WTC11 (cell line): Measurements from ENCODE around the gene GNAI3. TPM values are rescaled to one million over a fixed set of nuclear protein-coding genes. Genes with fewer than 3 reads are reported as not detected.

Source experiments
- ATAC-seq: fragments of 200-7000 bp; cut with Tn5 transposase; 2 replicates; pipeline ENCODE4 v1.10.0; 2021; ENCODE audit warnings: mild to moderate bottlenecking, moderate library complexity
- CTCF ChIA-PET: fragments of 300-600 bp; sonication (Branson Sonifier 250); formaldehyde crosslinking; loops from one replicate; lab custom pipeline; 2021; ENCODE audit warnings: antibody characterized with exemption; lab: Charles Lee
- POLR2A ChIA-PET: fragments of 350-600 bp; sonication (Branson Sonifier 250); formaldehyde crosslinking; loops from one replicate; lab custom pipeline; 2021; ENCODE audit warnings: antibody characterized with exemption; lab: Charles Lee
- DNase-seq: peaks from one replicate; pipeline ENCODE4 v3.0.0; 2021; ENCODE audit warnings: low spot score
- H3K27ac Mint-ChIP-seq: 2 replicates; pipeline ENCODE4 v1.8.0; 2021; ENCODE audit warnings: mixed read lengths
- H3K27me3 Mint-ChIP-seq: 2 replicates; pipeline ENCODE4 v1.8.0; 2021; ENCODE audit warnings: low read depth, mild to moderate bottlenecking, moderate library complexity, mixed read lengths
- H3K36me3 Mint-ChIP-seq: 2 replicates; pipeline ENCODE4 v1.8.0; 2021; ENCODE audit warnings: mixed read lengths
- H3K4me1 Mint-ChIP-seq: 2 replicates; pipeline ENCODE4 v1.8.0; 2022; ENCODE audit warnings: mixed read lengths
- H3K4me3 Mint-ChIP-seq: 2 replicates; pipeline ENCODE4 v1.8.0; 2021; ENCODE audit warnings: mild to moderate bottlenecking, moderate library complexity, mixed read lengths
- H3K9me3 Mint-ChIP-seq: 2 replicates; pipeline ENCODE4 v1.8.0; 2021; ENCODE audit warnings: mixed read lengths
- FOXK1 ChIP-seq: sonication (generic); formaldehyde crosslinking; IDR thresholded peaks from 2 replicates; pipeline ENCODE4 v1.8.0; 2022; ENCODE audit warnings: mild to moderate bottlenecking, moderate library complexity, missing genetic modification reagents
- FOXP1 ChIP-seq: sonication (generic); formaldehyde crosslinking; IDR thresholded peaks from 2 replicates; pipeline ENCODE4 v1.8.0; 2022; ENCODE audit warnings: missing genetic modification reagents, mild to moderate bottlenecking, moderate library complexity, borderline replicate concordance
- GRHL2 ChIP-seq: fragments of 250-450 bp; sonication (Bioruptor Pico); IDR thresholded peaks from 2 replicates; pipeline ENCODE4 v1.8.0; 2022; ENCODE audit warnings: mild to moderate bottlenecking, moderate library complexity; ENCODE audit not compliant: insufficient replicate concordance, severe bottlenecking
- HMGA2 ChIP-seq: fragments of 250-450 bp; sonication (Bioruptor Pico); IDR thresholded peaks from 2 replicates; pipeline ENCODE4 v1.4.0; 2021; ENCODE audit warnings: mild to moderate bottlenecking, moderate library complexity
- JUN ChIP-seq: sonication (generic); formaldehyde crosslinking; IDR thresholded peaks from 2 replicates; pipeline ENCODE4 v1.8.0; 2023; ENCODE audit warnings: mild to moderate bottlenecking, missing genetic modification reagents
- MYBL2 ChIP-seq: sonication (generic); formaldehyde crosslinking; IDR thresholded peaks from 2 replicates; pipeline ENCODE4 v1.8.1; 2023; ENCODE audit warnings: mild to moderate bottlenecking, moderate library complexity, missing genetic modification reagents
- NR1H2 ChIP-seq: sonication (generic); formaldehyde crosslinking; IDR thresholded peaks from 2 replicates; pipeline ENCODE4 v1.9.0; 2021; ENCODE audit warnings: mild to moderate bottlenecking, moderate library complexity, missing genetic modification reagents
- OVOL2 ChIP-seq: fragments of 250-450 bp; sonication (Bioruptor Pico); IDR thresholded peaks from 2 replicates; pipeline ENCODE4 v1.9.0; 2021; ENCODE audit warnings: mild to moderate bottlenecking, borderline replicate concordance
- ZNF219 ChIP-seq: sonication (generic); formaldehyde crosslinking; IDR thresholded peaks from 2 replicates; pipeline ENCODE4 v1.8.0; 2023; ENCODE audit warnings: missing genetic modification reagents, mild to moderate bottlenecking, borderline replicate concordance
- ZNF671 ChIP-seq: fragments of 250-450 bp; sonication (Bioruptor Pico); IDR thresholded peaks from 2 replicates; pipeline ENCODE4 v1.8.0; 2021; ENCODE audit warnings: mild to moderate bottlenecking
- total RNA-seq: library from RNA; stranded (reverse); gene quantifications from 3 replicates; pipeline ENCODE4 v1.2.3, GENCODE V29; 2021
- TF ChIP-seq, protein P1 (sequence below): fragments of 250-450 bp; sonication (Bioruptor Pico); conservative IDR thresholded peaks from 2 replicates; pipeline ENCODE4 v1.9.0; 2021; ENCODE audit warnings: mild to moderate bottlenecking
- TF ChIP-seq, protein P2 (sequence below): sonication (generic); formaldehyde crosslinking; IDR thresholded peaks from 2 replicates; pipeline ENCODE4 v1.8.1; 2022; ENCODE audit warnings: mild to moderate bottlenecking, missing genetic modification reagents, moderate library complexity, borderline replicate concordance
- TF ChIP-seq, protein P3 (sequence below): sonication (generic); formaldehyde crosslinking; IDR thresholded peaks from 2 replicates; pipeline ENCODE4 v1.8.1; 2022; ENCODE audit warnings: missing genetic modification reagents, borderline replicate concordance
- TF ChIP-seq, protein P4 (sequence below): sonication (generic); formaldehyde crosslinking; IDR thresholded peaks from 2 replicates; pipeline ENCODE4 v1.8.1; 2022; ENCODE audit warnings: low read depth, mild to moderate bottlenecking, moderate library complexity, missing genetic modification reagents, borderline replicate concordance
- TF ChIP-seq, protein P5 (sequence below): sonication (generic); formaldehyde crosslinking; IDR thresholded peaks from 2 replicates; pipeline ENCODE4 v1.8.1; 2023; ENCODE audit warnings: mild to moderate bottlenecking, missing genetic modification reagents, moderate library complexity
- TF ChIP-seq, protein P6 (sequence below): sonication (generic); formaldehyde crosslinking; IDR thresholded peaks from 2 replicates; pipeline ENCODE4 v1.8.1; 2022; ENCODE audit warnings: mild to moderate bottlenecking, moderate library complexity, missing genetic modification reagents
- TF ChIP-seq, protein P7 (sequence below): sonication (generic); formaldehyde crosslinking; IDR thresholded peaks from 2 replicates; pipeline ENCODE4 v1.8.0; 2023; ENCODE audit warnings: mild to moderate bottlenecking, missing genetic modification reagents

The GNAI3 gene
- total RNA-seq, 1 experiment from 2014 or later = 7.2 TPM

DNA sequence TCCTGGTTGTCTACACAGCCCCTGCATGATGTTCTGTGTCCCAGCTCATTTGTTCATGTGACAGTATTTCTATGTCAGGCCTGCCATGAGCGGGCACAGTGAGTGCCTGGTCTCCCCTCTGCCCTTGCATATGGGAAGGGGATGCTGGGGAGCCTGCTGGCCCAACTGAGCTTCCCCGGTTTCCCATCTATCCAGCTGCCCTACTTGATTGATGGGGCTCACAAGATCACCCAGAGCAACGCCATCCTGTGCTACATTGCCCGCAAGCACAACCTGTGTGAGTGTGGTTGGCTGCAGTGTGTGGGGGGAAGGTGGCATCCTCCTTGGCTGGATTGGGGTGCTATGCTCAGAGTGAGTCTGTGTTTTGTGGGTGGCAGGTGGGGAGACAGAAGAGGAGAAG is 109.0 kb downstream of the GNAI3 start (continued):
- TF ChIP-seq, protein P1, sequence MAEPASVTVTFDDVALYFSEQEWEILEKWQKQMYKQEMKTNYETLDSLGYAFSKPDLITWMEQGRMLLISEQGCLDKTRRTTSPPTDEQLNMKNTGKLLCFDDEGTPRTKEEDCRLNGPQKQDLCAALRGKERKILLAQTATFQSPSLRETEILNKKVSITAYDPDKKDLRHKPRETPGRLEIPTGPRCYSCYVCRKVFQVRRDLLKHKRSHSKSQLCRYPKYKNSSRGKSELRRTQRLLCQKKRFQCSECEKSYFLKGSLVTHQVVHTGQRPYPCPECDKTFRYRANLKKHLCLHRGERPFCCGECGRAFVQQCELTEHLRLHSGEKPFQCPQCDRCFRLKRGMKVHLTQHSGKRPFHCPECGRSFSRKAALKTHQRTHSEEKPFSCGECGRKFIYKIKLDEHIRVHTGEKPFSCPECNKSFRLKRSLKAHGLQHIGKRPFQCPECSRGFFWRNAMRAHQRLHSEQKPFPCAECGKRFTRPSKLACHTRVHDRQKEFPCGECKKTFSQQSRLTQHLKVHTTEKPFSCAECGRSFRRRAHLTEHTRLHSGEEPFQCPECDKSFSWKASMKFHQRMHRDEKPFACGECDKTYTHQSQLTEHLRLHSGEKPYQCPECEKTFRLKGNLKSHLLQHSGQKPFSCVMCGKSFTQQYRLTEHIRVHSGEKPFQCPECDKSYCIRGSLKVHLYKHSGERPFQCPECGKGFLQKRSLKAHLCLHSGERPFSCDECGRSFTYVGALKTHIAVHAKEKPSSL (CRISPR knock-in tag) = no peak
- TF ChIP-seq FOXK1 (CRISPR knock-in tag) = no peak
- no peak for TF ChIP-seq OVOL2 (CRISPR knock-in tag)
- TF ChIP-seq, all 79 proteins: peak for 0

DNA sequence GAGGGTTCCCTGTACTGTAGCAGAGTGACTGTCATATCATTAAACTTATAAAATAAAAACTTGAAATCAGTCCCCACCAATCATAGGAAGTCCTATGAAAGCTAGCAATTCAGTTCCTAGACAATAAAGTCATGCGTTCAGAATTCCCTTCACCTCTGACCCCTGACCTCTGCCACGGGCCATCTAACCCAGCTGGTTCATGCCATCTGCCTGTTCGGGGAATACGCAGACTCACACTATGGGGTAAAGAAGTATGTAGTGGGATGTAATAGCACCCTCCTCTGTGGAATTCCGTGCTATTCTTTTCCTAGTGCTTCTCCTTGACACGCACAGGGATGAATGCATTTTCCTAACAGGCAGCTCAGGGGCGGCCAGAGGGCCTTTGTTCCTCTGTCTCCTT is 109.6 kb downstream of the GNAI3 start:
- no peaks in the 10 kb centered on the region for H3K36me3 Mint-ChIP-seq
- peaks cover 12% of the 10 kb centered on the region for H3K4me1 Mint-ChIP-seq
- ATAC-seq (no peak), DNase-seq (no peak)
- no peaks in the 10 kb centered on the region for H3K9me3 Mint-ChIP-seq
- ChIA-PET CTCF (interaction anchor here (1.0 to 4.3 kb wide), 3 partner anchors 18 to 119 kb away, joined by 3 to 19 read pairs (median 6); no protein-coding TSS in a partner anchor), POLR2A (no interaction called here)
- no peak overlapping the region for H3K4me3 Mint-ChIP-seq
- no peak for TF ChIP-seq FOXP1
- no peak for TF ChIP-seq ZNF671 (CRISPR knock-in tag)
- TF ChIP-seq, protein P2, sequence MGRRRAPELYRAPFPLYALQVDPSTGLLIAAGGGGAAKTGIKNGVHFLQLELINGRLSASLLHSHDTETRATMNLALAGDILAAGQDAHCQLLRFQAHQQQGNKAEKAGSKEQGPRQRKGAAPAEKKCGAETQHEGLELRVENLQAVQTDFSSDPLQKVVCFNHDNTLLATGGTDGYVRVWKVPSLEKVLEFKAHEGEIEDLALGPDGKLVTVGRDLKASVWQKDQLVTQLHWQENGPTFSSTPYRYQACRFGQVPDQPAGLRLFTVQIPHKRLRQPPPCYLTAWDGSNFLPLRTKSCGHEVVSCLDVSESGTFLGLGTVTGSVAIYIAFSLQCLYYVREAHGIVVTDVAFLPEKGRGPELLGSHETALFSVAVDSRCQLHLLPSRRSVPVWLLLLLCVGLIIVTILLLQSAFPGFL (CRISPR knock-in tag) = no peak
- TF ChIP-seq, protein P3, sequence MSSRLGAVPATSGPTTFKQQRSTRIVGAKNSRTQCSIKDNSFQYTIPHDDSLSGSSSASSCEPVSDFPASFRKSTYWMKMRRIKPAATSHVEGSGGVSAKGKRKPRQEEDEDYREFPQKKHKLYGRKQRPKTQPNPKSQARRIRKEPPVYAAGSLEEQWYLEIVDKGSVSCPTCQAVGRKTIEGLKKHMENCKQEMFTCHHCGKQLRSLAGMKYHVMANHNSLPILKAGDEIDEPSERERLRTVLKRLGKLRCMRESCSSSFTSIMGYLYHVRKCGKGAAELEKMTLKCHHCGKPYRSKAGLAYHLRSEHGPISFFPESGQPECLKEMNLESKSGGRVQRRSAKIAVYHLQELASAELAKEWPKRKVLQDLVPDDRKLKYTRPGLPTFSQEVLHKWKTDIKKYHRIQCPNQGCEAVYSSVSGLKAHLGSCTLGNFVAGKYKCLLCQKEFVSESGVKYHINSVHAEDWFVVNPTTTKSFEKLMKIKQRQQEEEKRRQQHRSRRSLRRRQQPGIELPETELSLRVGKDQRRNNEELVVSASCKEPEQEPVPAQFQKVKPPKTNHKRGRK (CRISPR knock-in tag) = no peak
- no peak for TF ChIP-seq NR1H2 (CRISPR knock-in tag)
- TF ChIP-seq, protein P4, sequence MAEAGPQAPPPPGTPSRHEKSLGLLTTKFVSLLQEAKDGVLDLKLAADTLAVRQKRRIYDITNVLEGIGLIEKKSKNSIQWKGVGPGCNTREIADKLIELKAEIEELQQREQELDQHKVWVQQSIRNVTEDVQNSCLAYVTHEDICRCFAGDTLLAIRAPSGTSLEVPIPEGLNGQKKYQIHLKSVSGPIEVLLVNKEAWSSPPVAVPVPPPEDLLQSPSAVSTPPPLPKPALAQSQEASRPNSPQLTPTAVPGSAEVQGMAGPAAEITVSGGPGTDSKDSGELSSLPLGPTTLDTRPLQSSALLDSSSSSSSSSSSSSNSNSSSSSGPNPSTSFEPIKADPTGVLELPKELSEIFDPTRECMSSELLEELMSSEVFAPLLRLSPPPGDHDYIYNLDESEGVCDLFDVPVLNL (CRISPR knock-in tag) = no peak
- TF ChIP-seq, protein P5, sequence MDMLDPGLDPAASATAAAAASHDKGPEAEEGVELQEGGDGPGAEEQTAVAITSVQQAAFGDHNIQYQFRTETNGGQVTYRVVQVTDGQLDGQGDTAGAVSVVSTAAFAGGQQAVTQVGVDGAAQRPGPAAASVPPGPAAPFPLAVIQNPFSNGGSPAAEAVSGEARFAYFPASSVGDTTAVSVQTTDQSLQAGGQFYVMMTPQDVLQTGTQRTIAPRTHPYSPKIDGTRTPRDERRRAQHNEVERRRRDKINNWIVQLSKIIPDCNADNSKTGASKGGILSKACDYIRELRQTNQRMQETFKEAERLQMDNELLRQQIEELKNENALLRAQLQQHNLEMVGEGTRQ (CRISPR knock-in tag) = no peak
- TF ChIP-seq, protein P6, sequence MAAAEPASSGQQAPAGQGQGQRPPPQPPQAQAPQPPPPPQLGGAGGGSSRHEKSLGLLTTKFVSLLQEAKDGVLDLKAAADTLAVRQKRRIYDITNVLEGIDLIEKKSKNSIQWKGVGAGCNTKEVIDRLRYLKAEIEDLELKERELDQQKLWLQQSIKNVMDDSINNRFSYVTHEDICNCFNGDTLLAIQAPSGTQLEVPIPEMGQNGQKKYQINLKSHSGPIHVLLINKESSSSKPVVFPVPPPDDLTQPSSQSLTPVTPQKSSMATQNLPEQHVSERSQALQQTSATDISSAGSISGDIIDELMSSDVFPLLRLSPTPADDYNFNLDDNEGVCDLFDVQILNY = no peak
- TF ChIP-seq HMGA2 (CRISPR knock-in tag) = no peak
- TF ChIP-seq JUN (CRISPR knock-in tag) = no peak
- no peak for TF ChIP-seq GRHL2
- TF ChIP-seq, protein P7, sequence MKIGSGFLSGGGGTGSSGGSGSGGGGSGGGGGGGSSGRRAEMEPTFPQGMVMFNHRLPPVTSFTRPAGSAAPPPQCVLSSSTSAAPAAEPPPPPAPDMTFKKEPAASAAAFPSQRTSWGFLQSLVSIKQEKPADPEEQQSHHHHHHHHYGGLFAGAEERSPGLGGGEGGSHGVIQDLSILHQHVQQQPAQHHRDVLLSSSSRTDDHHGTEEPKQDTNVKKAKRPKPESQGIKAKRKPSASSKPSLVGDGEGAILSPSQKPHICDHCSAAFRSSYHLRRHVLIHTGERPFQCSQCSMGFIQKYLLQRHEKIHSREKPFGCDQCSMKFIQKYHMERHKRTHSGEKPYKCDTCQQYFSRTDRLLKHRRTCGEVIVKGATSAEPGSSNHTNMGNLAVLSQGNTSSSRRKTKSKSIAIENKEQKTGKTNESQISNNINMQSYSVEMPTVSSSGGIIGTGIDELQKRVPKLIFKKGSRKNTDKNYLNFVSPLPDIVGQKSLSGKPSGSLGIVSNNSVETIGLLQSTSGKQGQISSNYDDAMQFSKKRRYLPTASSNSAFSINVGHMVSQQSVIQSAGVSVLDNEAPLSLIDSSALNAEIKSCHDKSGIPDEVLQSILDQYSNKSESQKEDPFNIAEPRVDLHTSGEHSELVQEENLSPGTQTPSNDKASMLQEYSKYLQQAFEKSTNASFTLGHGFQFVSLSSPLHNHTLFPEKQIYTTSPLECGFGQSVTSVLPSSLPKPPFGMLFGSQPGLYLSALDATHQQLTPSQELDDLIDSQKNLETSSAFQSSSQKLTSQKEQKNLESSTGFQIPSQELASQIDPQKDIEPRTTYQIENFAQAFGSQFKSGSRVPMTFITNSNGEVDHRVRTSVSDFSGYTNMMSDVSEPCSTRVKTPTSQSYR (CRISPR knock-in tag) = no peak
- TF ChIP-seq ZNF219 = no peak
- TF ChIP-seq MYBL2 = no peak
- TF ChIP-seq OVOL2 (CRISPR knock-in tag) = no peak
- peaks cover 25% of the 10 kb centered on the region for H3K27me3 Mint-ChIP-seq
- H3K27ac Mint-ChIP-seq = no peak overlapping the region
